PC-3 (cell line): ENCODE measurements around the gene RIMBP2.

Source experiments
- EZH2phosphoT487 ChIP-seq: fragments of 300-600 bp; sonication (generic); IDR thresholded peaks from 2 replicates; pipeline ENCODE4 v1.6.1; 2018; ENCODE audit warnings: mild to moderate bottlenecking, antibody characterized with exemption, low read length, borderline replicate concordance
- TF ChIP-seq, protein P1 (sequence below): fragments of 300-600 bp; sonication (generic); conservative IDR thresholded peaks from 2 replicates; pipeline ENCODE4 v1.5.1; 2017; ENCODE audit warnings: antibody characterized with exemption, low read depth, mild to moderate bottlenecking, low read length

DNA sequence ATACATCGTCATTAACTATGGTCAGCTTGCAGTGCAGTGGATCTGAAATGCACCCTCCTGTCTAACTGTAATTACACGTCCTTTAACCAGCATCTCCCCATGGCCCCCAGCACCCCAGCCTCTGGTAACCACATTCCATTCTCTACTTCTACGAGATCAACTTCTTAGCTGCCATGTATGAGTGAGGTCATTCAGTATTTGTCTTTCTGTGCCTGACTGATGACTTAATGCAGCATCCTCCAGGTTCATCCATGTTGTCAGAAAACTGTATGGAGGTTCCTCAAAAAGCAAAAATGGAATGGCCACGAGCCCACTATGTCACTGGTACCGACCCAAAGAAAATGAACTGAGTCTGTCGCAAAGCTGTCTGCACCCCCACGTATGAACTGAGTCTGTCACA is 107.3 kb downstream of the RIMBP2 start:
- TF ChIP-seq, protein P1, sequence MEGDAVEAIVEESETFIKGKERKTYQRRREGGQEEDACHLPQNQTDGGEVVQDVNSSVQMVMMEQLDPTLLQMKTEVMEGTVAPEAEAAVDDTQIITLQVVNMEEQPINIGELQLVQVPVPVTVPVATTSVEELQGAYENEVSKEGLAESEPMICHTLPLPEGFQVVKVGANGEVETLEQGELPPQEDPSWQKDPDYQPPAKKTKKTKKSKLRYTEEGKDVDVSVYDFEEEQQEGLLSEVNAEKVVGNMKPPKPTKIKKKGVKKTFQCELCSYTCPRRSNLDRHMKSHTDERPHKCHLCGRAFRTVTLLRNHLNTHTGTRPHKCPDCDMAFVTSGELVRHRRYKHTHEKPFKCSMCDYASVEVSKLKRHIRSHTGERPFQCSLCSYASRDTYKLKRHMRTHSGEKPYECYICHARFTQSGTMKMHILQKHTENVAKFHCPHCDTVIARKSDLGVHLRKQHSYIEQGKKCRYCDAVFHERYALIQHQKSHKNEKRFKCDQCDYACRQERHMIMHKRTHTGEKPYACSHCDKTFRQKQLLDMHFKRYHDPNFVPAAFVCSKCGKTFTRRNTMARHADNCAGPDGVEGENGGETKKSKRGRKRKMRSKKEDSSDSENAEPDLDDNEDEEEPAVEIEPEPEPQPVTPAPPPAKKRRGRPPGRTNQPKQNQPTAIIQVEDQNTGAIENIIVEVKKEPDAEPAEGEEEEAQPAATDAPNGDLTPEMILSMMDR, result no peak
- no peak for TF ChIP-seq EZH2phosphoT487
